Muscle layer of duodenum (tissue), 2 donors: Measurements from ENCODE around the gene RSBN1L.

ENCODE experiments used
- H3K27ac ChIP-seq: one replicate; pipeline ENCODE4 v1.7.0; 2013; ENCODE audit warnings: mild to moderate bottlenecking, low read length
- H3K27me3 ChIP-seq: one replicate; pipeline ENCODE4 v1.7.0; 2013; ENCODE audit warnings: low read depth, mild to moderate bottlenecking, control low read depth, low read length
- H3K36me3 ChIP-seq, 2 donors: one replicate each; pipeline ENCODE4 v1.7.0; 2013; ENCODE audit warnings: low read length in 2 of 2, control low read depth in 1 of 2, mild to moderate bottlenecking in 1 of 2; ENCODE audit not compliant: insufficient read depth in 2 of 2, control insufficient read depth in 1 of 2
- H3K4me1 ChIP-seq, 2 donors: one replicate each; pipeline ENCODE4 v1.7.0; 2013; ENCODE audit warnings: low read length in 2 of 2, mild to moderate bottlenecking in 2 of 2, control low read depth in 1 of 2, moderate library complexity in 1 of 2; ENCODE audit not compliant: insufficient read depth in 2 of 2, control insufficient read depth in 1 of 2
- H3K4me3 ChIP-seq, 2 donors: one replicate each; pipeline ENCODE4 v1.7.0; 2013; ENCODE audit warnings: low read length in 2 of 2, low read depth in 1 of 2, mild to moderate bottlenecking in 1 of 2
- H3K9me3 ChIP-seq, 2 donors: one replicate each; pipeline ENCODE4 v1.7.0; 2013; ENCODE audit warnings: low read length in 2 of 2, control low read depth in 1 of 2, mild to moderate bottlenecking in 1 of 2; ENCODE audit not compliant: control insufficient read depth in 1 of 2
- donor health status: healthy.

The RSBN1L gene

GRCh38 chr7:77734659-77735421 lies 38.6 kb downstream of the RSBN1L start:
- H3K4me1 ChIP-seq = peaks cover under 1 to 3% of the 10 kb centered on the region in 2 donors
- no peak overlapping the region for H3K4me3 ChIP-seq
- H3K9me3 ChIP-seq = no peaks in the 10 kb centered on the region
- H3K36me3 ChIP-seq = no peaks in the 10 kb centered on the region
- no peaks in the 10 kb centered on the region for H3K27me3 ChIP-seq
- H3K27ac ChIP-seq = no peak overlapping the region

- no peaks in the 10 kb centered on the region for H3K9me3 ChIP-seq
- no peak overlapping the region for H3K27ac ChIP-seq
- no peaks in the 10 kb centered on the region for H3K36me3 ChIP-seq
- H3K27me3 ChIP-seq = no peaks in the 10 kb centered on the region
- H3K4me1 ChIP-seq = no peaks in the 10 kb centered on the region
- no peak overlapping the region for H3K4me3 ChIP-seq
These were observed 39.2 kb downstream of the RSBN1L start for GRCh38 chr7:77735457-77735856.

DNA sequence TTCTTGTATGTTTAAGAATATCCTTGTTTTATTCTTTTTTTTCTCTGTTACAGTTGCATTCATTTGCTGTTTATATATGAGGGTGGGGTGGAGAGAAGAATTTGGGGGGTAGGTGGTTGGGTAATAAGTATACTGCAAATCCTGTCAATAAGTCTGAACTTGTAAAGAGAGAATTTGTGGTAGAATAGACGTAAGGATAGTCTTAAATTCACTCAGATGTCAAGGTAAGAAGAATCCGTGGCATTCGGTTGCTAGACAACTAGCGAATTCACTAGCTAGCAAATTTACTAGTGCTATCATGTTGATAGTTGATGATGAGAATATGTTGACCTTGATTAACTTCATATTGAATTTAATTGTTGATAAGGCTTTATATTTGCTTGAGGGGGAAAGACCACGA lies 40.7 kb downstream of the RSBN1L start:
- H3K4me1 ChIP-seq = no peaks in the 10 kb centered on the region

GRCh38 chr7:77738382-77738781 lies 42.1 kb downstream of the RSBN1L start:
- Histone ChIP-seq H3K4me3 (no peak overlapping the region), H3K27me3 (no peaks in the 10 kb centered on the region)

More for the DNA sequence above, 40.7 kb downstream of the RSBN1L start:
- Histone ChIP-seq H3K9me3 (no peaks in the 10 kb centered on the region), H3K4me3 (no peak overlapping the region), H3K27me3 (no peaks in the 10 kb centered on the region), H3K36me3 (no peaks in the 10 kb centered on the region), H3K27ac (no peak overlapping the region)

DNA sequence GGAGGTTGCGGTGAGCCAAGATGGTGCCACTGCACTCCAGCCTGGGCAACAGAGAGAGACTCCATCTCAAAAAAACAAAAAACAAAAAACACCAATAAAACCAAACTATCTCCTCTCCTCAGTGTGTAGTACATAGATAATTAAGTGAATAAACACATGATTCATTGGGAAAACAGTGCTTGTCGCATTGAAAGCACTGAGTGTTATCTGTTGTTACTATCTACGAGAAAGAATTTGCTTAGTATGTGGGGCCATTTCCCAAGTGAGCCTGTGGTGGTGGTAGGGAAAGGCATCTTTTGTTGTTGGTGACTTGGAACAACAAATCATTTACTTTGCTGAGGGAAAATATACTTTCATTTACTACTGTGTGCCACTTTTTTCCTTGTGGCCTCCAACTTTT lies 42.6 kb downstream of the RSBN1L start:
- H3K27ac ChIP-seq = no peak overlapping the region

More at GRCh38 chr7:77738382-77738781, 42.1 kb downstream of the RSBN1L start:
- no peaks in the 10 kb centered on the region for H3K4me1 ChIP-seq
- H3K36me3 ChIP-seq = no peaks in the 10 kb centered on the region
- no peaks in the 10 kb centered on the region for H3K9me3 ChIP-seq
- H3K27ac ChIP-seq = no peak overlapping the region

DNA sequence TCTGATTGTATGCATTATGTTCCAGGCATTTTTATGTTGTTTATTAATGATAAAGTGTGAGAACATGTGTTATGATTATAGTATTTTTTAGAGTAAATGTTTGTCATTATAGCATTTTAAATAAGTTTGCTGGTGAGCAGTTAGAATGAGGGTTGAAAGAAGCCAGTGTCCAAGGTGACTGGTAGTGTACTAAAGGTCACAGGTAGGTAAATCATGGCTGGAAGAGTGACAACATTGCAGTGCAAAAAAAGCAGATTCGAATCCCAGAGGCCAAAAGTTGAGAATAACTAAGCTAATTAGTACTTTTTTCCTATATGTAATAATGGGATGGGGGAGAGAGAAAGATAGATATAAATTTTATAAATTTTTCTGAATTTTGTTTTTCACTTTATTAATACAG lies 44.0 kb downstream of the RSBN1L start:
- Histone ChIP-seq H3K9me3 (no peaks in the 10 kb centered on the region), H3K27ac (no peak overlapping the region), H3K27me3 (no peaks in the 10 kb centered on the region), H3K36me3 (no peaks in the 10 kb centered on the region), H3K4me3 (no peak overlapping the region), H3K4me1 (no peaks in the 10 kb centered on the region)

More for the DNA sequence above, 42.6 kb downstream of the RSBN1L start:
- H3K36me3 ChIP-seq = no peaks in the 10 kb centered on the region
- H3K27me3 ChIP-seq = no peaks in the 10 kb centered on the region
- H3K4me1 ChIP-seq = no peaks in the 10 kb centered on the region
- no peaks in the 10 kb centered on the region for H3K9me3 ChIP-seq
- H3K4me3 ChIP-seq = no peak overlapping the region

- Histone ChIP-seq H3K27ac (no peak overlapping the region), H3K9me3 (no peaks in the 10 kb centered on the region), H3K4me3 (no peak overlapping the region), H3K36me3 (no peaks in the 10 kb centered on the region), H3K27me3 (no peaks in the 10 kb centered on the region), H3K4me1 (no peaks in the 10 kb centered on the region)
These were observed 47.3 kb downstream of the RSBN1L start for GRCh38 chr7:77743518-77743917.

DNA sequence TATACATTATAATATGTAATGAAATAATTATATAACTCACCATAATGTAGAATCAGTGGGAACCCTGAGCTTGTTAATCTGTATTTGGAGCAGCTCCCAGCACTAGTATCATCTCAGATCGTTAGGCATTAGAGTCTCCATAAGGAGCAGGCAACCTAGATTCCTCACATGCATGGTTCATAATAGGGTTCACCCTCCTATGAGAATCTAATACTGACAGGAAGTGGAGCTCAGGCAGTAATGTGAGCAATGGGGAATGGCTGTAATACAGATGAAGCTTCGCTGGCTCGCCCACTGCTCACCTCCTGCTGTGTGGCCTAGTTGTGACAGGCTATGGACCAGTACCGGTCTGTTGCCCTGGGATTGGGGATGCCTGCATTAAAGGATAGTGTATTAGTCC lies 49.5 kb downstream of the RSBN1L start:
- Histone ChIP-seq H3K4me1 (no peaks in the 10 kb centered on the region), H3K4me3 (no peak overlapping the region), H3K27me3 (no peaks in the 10 kb centered on the region), H3K27ac (no peak overlapping the region), H3K36me3 (peaks cover 0 to 5% of the 10 kb centered on the region in 2 donors), H3K9me3 (no peaks in the 10 kb centered on the region)

GRCh38 chr7:77746164-77746823 lies 50.0 kb downstream of the RSBN1L start:
- Histone ChIP-seq H3K27me3 (no peaks in the 10 kb centered on the region), H3K4me3 (no peak overlapping the region), H3K27ac (no peak overlapping the region), H3K9me3 (no peaks in the 10 kb centered on the region), H3K36me3 (peaks cover under 1 to 5% of the 10 kb centered on the region in 2 donors), H3K4me1 (no peaks in the 10 kb centered on the region)

- Histone ChIP-seq H3K36me3 (peaks cover 3 to 5% of the 10 kb centered on the region in 2 donors), H3K9me3 (no peaks in the 10 kb centered on the region), H3K27ac (no peak overlapping the region), H3K4me3 (no peak overlapping the region), H3K4me1 (no peaks in the 10 kb centered on the region), H3K27me3 (no peaks in the 10 kb centered on the region)
These were observed 50.5 kb downstream of the RSBN1L start for GRCh38 chr7:77746824-77747165.

GRCh38 chr7:77747178-77747577 lies 50.9 kb downstream of the RSBN1L start:
- no peak overlapping the region for H3K4me3 ChIP-seq
- no peaks in the 10 kb centered on the region for H3K4me1 ChIP-seq
- no peak overlapping the region for H3K27ac ChIP-seq
- no peaks in the 10 kb centered on the region for H3K27me3 ChIP-seq
- H3K36me3 ChIP-seq = peaks cover 3 to 5% of the 10 kb centered on the region in 2 donors
- no peaks in the 10 kb centered on the region for H3K9me3 ChIP-seq
